H1 (cell line): ENCODE results near the gene FOXQ1.

Experiments
- BACH1 ChIP-seq: IDR thresholded peaks from 2 replicates; pipeline ENCODE4 v1.6.1; 2012; ENCODE audit warnings: low read length, improper control_type of control experiment
- CHD1 ChIP-seq: IDR thresholded peaks from 2 replicates; pipeline ENCODE4 v1.6.1; 2012; ENCODE audit warnings: low read depth, low read length, improper control_type of control experiment
- CHD2 ChIP-seq: IDR thresholded peaks from 2 replicates; pipeline ENCODE4 v1.6.1; 2012; ENCODE audit warnings: low read length, improper control_type of control experiment
- EZH2 ChIP-seq: fragments of 200-600 bp; sonication (generic); IDR thresholded peaks from 2 replicates; pipeline ENCODE4 v1.7.1; 2012; ENCODE audit warnings: low read depth, mild to moderate bottlenecking, moderate library complexity, low read length, inconsistent platforms; ENCODE audit not compliant: severe bottlenecking
- JUN ChIP-seq: IDR thresholded peaks from 2 replicates; pipeline ENCODE4 v1.6.1; 2011; ENCODE audit warnings: low read depth, mild to moderate bottlenecking, improper control_type of control experiment, low read length
- MAFK ChIP-seq: IDR thresholded peaks from 2 replicates; pipeline ENCODE4 v1.6.1; 2012; ENCODE audit warnings: low read depth, mild to moderate bottlenecking, improper control_type of control experiment, low read length
- POLR2AphosphoS5 ChIP-seq: IDR thresholded peaks from 2 replicates; pipeline ENCODE4 v1.6.1; 2011; ENCODE audit warnings: low read depth, low read length
- RAD21 ChIP-seq, 2 experiments: IDR thresholded peaks in 1 of 2; conservative IDR thresholded peaks in 1 of 2; 2 replicates each; pipeline ENCODE4 v1.6.1; 2011; ENCODE audit warnings: low read depth in 2 of 2, low read length in 2 of 2, improper control_type of control experiment in 1 of 2, inconsistent platforms in 1 of 2, mild to moderate bottlenecking in 1 of 2, moderate library complexity in 1 of 2
- RNF2 ChIP-seq: fragments of 200-900, 300-1000 bp; sonication (generic); IDR thresholded peaks from 2 replicates; pipeline ENCODE4 v1.7.1; 2016; ENCODE audit warnings: borderline replicate concordance, low read depth, mild to moderate bottlenecking, antibody characterized with exemption, low read length; ENCODE audit not compliant: poor library complexity, severe bottlenecking; ENCODE audit errors: missing control alignments
- TAF1 ChIP-seq: IDR thresholded peaks from 2 replicates; pipeline ENCODE4 v1.6.1; 2011; ENCODE audit warnings: mild to moderate bottlenecking, low read depth, low read length
- TF ChIP-seq, protein P1 (sequence below), 3 experiments: IDR thresholded peaks; 1 replicate in 2 of 3; 2 replicates in 1 of 3; pipeline versions ENCODE4 v1.5.1 to v1.6.1; 2011; ENCODE audit warnings: low read length in 3 of 3, mild to moderate bottlenecking in 3 of 3, inconsistent platforms in 2 of 3, low read depth in 1 of 3, moderate library complexity in 1 of 3; ENCODE audit not compliant: insufficient read depth in 1 of 3; ENCODE audit errors: control extremely low read depth in 1 of 3
- TF ChIP-seq, protein P2 (sequence below): IDR thresholded peaks from 2 replicates; pipeline ENCODE4 v1.6.1; 2012; ENCODE audit warnings: inconsistent platforms

DNA sequence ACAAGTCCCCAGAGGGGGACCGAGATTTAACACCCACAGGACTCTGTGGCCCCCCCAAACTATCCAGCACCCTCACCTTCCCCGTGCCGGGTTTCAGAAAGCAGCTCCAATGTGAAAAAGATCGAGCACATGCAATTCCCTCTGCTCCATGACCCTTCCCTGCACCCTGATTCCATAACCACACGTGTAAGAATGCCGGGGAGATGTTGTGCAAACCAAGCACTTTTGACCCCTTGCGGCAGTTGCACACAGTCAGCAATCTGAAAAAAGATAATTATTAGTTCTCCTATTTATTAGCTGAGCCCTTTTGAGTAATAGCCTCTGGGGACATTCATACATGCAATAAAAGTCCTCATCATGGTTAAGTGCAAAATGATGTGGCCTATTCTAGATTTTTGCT is 13.0 kb downstream of the FOXQ1 start:
- TF ChIP-seq, protein P1, sequence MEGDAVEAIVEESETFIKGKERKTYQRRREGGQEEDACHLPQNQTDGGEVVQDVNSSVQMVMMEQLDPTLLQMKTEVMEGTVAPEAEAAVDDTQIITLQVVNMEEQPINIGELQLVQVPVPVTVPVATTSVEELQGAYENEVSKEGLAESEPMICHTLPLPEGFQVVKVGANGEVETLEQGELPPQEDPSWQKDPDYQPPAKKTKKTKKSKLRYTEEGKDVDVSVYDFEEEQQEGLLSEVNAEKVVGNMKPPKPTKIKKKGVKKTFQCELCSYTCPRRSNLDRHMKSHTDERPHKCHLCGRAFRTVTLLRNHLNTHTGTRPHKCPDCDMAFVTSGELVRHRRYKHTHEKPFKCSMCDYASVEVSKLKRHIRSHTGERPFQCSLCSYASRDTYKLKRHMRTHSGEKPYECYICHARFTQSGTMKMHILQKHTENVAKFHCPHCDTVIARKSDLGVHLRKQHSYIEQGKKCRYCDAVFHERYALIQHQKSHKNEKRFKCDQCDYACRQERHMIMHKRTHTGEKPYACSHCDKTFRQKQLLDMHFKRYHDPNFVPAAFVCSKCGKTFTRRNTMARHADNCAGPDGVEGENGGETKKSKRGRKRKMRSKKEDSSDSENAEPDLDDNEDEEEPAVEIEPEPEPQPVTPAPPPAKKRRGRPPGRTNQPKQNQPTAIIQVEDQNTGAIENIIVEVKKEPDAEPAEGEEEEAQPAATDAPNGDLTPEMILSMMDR (IDR thresholded peaks at IDR 0.05; ENCODE audit: control extremely low read depth in 1 of 3, insufficient read depth in 1 of 3, low read depth in 1 of 3, low read length in 3 of 3), result no peak
- no peak for TF ChIP-seq JUN
- TF ChIP-seq CHD1, result no peak
- no peak for TF ChIP-seq MAFK
- TF ChIP-seq CHD2, result no peak
- TF ChIP-seq RNF2, result no peak
- TF ChIP-seq EZH2, result no peak
- TF ChIP-seq, protein P2, sequence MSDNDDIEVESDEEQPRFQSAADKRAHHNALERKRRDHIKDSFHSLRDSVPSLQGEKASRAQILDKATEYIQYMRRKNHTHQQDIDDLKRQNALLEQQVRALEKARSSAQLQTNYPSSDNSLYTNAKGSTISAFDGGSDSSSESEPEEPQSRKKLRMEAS, result no peak
- TF ChIP-seq RAD21 (IDR thresholded peaks at IDR 0.05 in 1 of 2, conservative IDR thresholded peaks at IDR 0.05 in 1 of 2; ENCODE audit: low read depth in 2 of 2, low read length in 2 of 2), result no peak
- TF ChIP-seq TAF1, result no peak
- TF ChIP-seq BACH1, result no peak
- no peak for TF ChIP-seq POLR2AphosphoS5
